MCF 10A (cell line): ENCODE measurements around the gene STARD13. TPM values are rescaled to one million over a fixed set of nuclear protein-coding genes. Genes with fewer than 3 reads are reported as not detected.

Experiments used
- BruUV-seq: library from RNA; stranded (reverse); fragments of 400-500 nt; replicated peaks from 2 replicates; lab custom pipeline; 2021; lab: Mats Ljungman, UMichigan
- CTCF ChIA-PET: fragments of 300-600 bp; sonication (Branson Sonifier 250); formaldehyde crosslinking; extraction: SDS; loops from one replicate; lab custom pipeline; 2021; ENCODE audit warnings: antibody characterized with exemption, inconsistent platforms; lab: Yijun Ruan, JAX
- POLR2A ChIA-PET: fragments of 300-600, 350-650 bp; sonication (Branson Sonifier 250); formaldehyde crosslinking; extraction: SDS; loops from one replicate; lab custom pipeline; 2020; ENCODE audit warnings: antibody characterized with exemption, inconsistent platforms; lab: Yijun Ruan, JAX
- DNase-seq: peaks from one replicate; pipeline ENCODE4 v3.0.0-alpha.2; 2018; ENCODE audit not compliant: unreplicated experiment
- H3K27ac Mint-ChIP-seq: one replicate; pipeline ENCODE4 v1.8.0; 2022; ENCODE audit warnings: mild to moderate bottlenecking, low read depth, mixed read lengths; ENCODE audit not compliant: unreplicated experiment
- H3K27me3 Mint-ChIP-seq: one replicate; pipeline ENCODE4 v1.8.0; 2022; ENCODE audit warnings: mixed read lengths; ENCODE audit not compliant: insufficient read depth, unreplicated experiment
- H3K36me3 Mint-ChIP-seq: one replicate; pipeline ENCODE4 v1.8.0; 2022; ENCODE audit warnings: mild to moderate bottlenecking, moderate library complexity, mixed read lengths; ENCODE audit not compliant: insufficient read depth, unreplicated experiment
- H3K4me1 Mint-ChIP-seq: one replicate; pipeline ENCODE4 v1.8.0; 2022; ENCODE audit warnings: mixed read lengths; ENCODE audit not compliant: insufficient read depth, unreplicated experiment
- H3K4me3 Mint-ChIP-seq: one replicate; pipeline ENCODE4 v1.8.0; 2022; ENCODE audit warnings: mild to moderate bottlenecking, moderate library complexity, mixed read lengths; ENCODE audit not compliant: unreplicated experiment
- H3K9me3 Mint-ChIP-seq: one replicate; pipeline ENCODE4 v1.8.0; 2022; ENCODE audit warnings: mixed read lengths; ENCODE audit not compliant: unreplicated experiment
- CTCF ChIP-seq: fragments of 200-600 bp; IDR thresholded peaks from one replicate; pipeline ENCODE4 v1.8.0; 2022; ENCODE audit warnings: antibody characterized with exemption, mild to moderate bottlenecking; ENCODE audit not compliant: unreplicated experiment
- intact Hi-C: fragments of 100-400 bp; cut with micrococcal nuclease; formaldehyde crosslinking; loops from 2 replicates; pipeline ENCODE4 v1.14.1; 2022
- total RNA-seq: library from RNA; stranded (reverse); gene quantifications from 2 replicates; pipeline ENCODE4 v1.2.3, GENCODE V29; 2022

The STARD13 gene
- total RNA-seq, 1 experiment from 2014 or later: 31.9 TPM

- peaks cover 89% of the 10 kb centered on the region for H3K36me3 Mint-ChIP-seq
- TF ChIP-seq CTCF: no peak
- peak overlapping the region; percentile 79 for H3K27ac Mint-ChIP-seq
- no peaks in the 10 kb centered on the region for H3K27me3 Mint-ChIP-seq
- intact Hi-C loops: loop anchor here (10.0 kb wide), 1 partner anchor 416 kb away; no protein-coding TSS in a partner anchor
- TSS peak; percentile 9 for BruUV-seq
- ChIA-PET POLR2A (no interaction called here), CTCF (no interaction called here)
- H3K4me3 Mint-ChIP-seq: no peak overlapping the region
- H3K4me1 Mint-ChIP-seq: peaks cover 26% of the 10 kb centered on the region
- no peaks in the 10 kb centered on the region for H3K9me3 Mint-ChIP-seq
- no peak for DNase-seq
Observed at GRCh38 chr13:33129094-33129832, 156.3 kb downstream of the STARD13 start.

- intact Hi-C loops: loop anchor here (10.0 kb wide), 1 partner anchor 417 kb away; no protein-coding TSS in a partner anchor
- no peak for DNase-seq
- no peak for TF ChIP-seq CTCF
- H3K27ac Mint-ChIP-seq: peak overlapping the region; percentile 79
- POLR2A ChIA-PET: no interaction called here
- peaks cover 89% of the 10 kb centered on the region for H3K36me3 Mint-ChIP-seq
- no peak overlapping the region for H3K4me3 Mint-ChIP-seq
- no peaks in the 10 kb centered on the region for H3K9me3 Mint-ChIP-seq
- CTCF ChIA-PET: interaction anchor here (0.7 to 0.8 kb wide), 2 partner anchors 184 to 339 kb away, joined by 3 read pairs; no protein-coding TSS in a partner anchor
- no peaks in the 10 kb centered on the region for H3K27me3 Mint-ChIP-seq
- peaks cover 26% of the 10 kb centered on the region for H3K4me1 Mint-ChIP-seq
- BruUV-seq: no TSS peak
Observed at GRCh38 chr13:33128134-33128533, 157.4 kb downstream of the STARD13 start.

GRCh38 chr13:33127009-33127551 lies 158.5 kb downstream of the STARD13 start:
- ChIA-PET POLR2A (interaction anchor here (1.4 to 3.4 kb wide), 7 partner anchors 42 to 158 kb away, joined by 4 to 24 read pairs (median 9); no protein-coding TSS in a partner anchor), CTCF (interaction anchor here (0.5 to 0.7 kb wide), 3 partner anchors 131 to 1158 kb away, joined by 3 to 4 read pairs (median 4); no protein-coding TSS in a partner anchor)
- no TSS peak for BruUV-seq
- H3K9me3 Mint-ChIP-seq: no peaks in the 10 kb centered on the region
- TF ChIP-seq CTCF: no peak
- DNase-seq: no peak
- peaks cover 93% of the 10 kb centered on the region for H3K36me3 Mint-ChIP-seq
- no peaks in the 10 kb centered on the region for H3K27me3 Mint-ChIP-seq
- peaks cover 26% of the 10 kb centered on the region for H3K4me1 Mint-ChIP-seq
- H3K4me3 Mint-ChIP-seq: no peak overlapping the region
- peak overlapping the region; percentile 79 for H3K27ac Mint-ChIP-seq
- intact Hi-C loops: loop anchor here (10.0 kb wide), 1 partner anchor 418 kb away; no protein-coding TSS in a partner anchor
